H9 (cell line): ENCODE measurements around the gene BRAT1. TPM values are rescaled to one million over a fixed set of nuclear protein-coding genes. Genes with fewer than 3 reads are reported as not detected.

Experiments
- DNase-seq: peaks from one replicate; pipeline ENCODE4 v3.0.0-alpha.2; 2017
- H2AFZ ChIP-seq: one replicate; pipeline ENCODE4 v1.6.1; 2013; ENCODE audit warnings: mild to moderate bottlenecking, low read length, control low read depth, moderate library complexity
- H2AK5ac ChIP-seq: 2 replicates; pipeline ENCODE4 v1.6.1; 2013; ENCODE audit warnings: low read length, control low read depth, mixed read lengths; ENCODE audit not compliant: insufficient read length
- H2BK120ac ChIP-seq: one replicate; pipeline ENCODE4 v1.6.1; 2013; ENCODE audit warnings: low read depth, mild to moderate bottlenecking, low read length, control low read depth, inconsistent platforms; ENCODE audit not compliant: poor library complexity, severe bottlenecking
- H2BK12ac ChIP-seq: 2 replicates; pipeline ENCODE4 v1.6.1; 2013; ENCODE audit warnings: low read length, control low read depth, mixed read lengths, low read depth; ENCODE audit not compliant: insufficient read length
- H2BK15ac ChIP-seq: 2 replicates; pipeline ENCODE4 v1.6.1; 2013; ENCODE audit warnings: low read depth, low read length, control low read depth
- H2BK20ac ChIP-seq: one replicate; pipeline ENCODE4 v1.6.1; 2013; ENCODE audit warnings: low read depth, mild to moderate bottlenecking, low read length, control low read depth, inconsistent platforms; ENCODE audit not compliant: poor library complexity, severe bottlenecking
- H2BK5ac ChIP-seq: 2 replicates; pipeline ENCODE4 v1.6.1; 2013; ENCODE audit warnings: low read length, control low read depth, mixed read lengths; ENCODE audit not compliant: insufficient read length
- H3K14ac ChIP-seq: 2 replicates; pipeline ENCODE4 v1.6.1; 2013; ENCODE audit warnings: low read length, control low read depth; ENCODE audit not compliant: insufficient read depth
- H3K18ac ChIP-seq: 2 replicates; pipeline ENCODE4 v1.6.1; 2013; ENCODE audit warnings: low read depth, mild to moderate bottlenecking, mixed read lengths, low read length, control low read depth; ENCODE audit not compliant: insufficient read length
- H3K23ac ChIP-seq: 2 replicates; pipeline ENCODE4 v1.6.1; 2013; ENCODE audit warnings: low read length, control low read depth, mixed read lengths, low read depth; ENCODE audit not compliant: insufficient read length
- H3K23me2 ChIP-seq: 2 replicates; pipeline ENCODE4 v1.6.1; 2013; ENCODE audit warnings: low read depth, mild to moderate bottlenecking, mixed read lengths, low read length, control low read depth; ENCODE audit not compliant: insufficient read length, poor library complexity, severe bottlenecking
- H3K27ac ChIP-seq: 2 replicates; pipeline ENCODE4 v1.5.1; 2013; ENCODE audit warnings: low read length, control low read depth, mixed read lengths, low read depth; ENCODE audit not compliant: insufficient read length
- H3K27me3 ChIP-seq: 2 replicates; pipeline ENCODE4 v1.6.1; 2013; ENCODE audit warnings: low read length, control low read depth, inconsistent platforms; ENCODE audit not compliant: insufficient read depth
- H3K4ac ChIP-seq: 2 replicates; pipeline ENCODE4 v1.6.1; 2013; ENCODE audit warnings: low read depth, mild to moderate bottlenecking, control low read depth, inconsistent platforms, low read length, moderate library complexity
- H3K4me1 ChIP-seq: 2 replicates; pipeline ENCODE4 v1.6.1; 2013; ENCODE audit warnings: low read length, control low read depth, inconsistent platforms; ENCODE audit not compliant: insufficient read depth
- H3K4me2 ChIP-seq: 2 replicates; pipeline ENCODE4 v1.6.1; 2013; ENCODE audit warnings: low read length, control low read depth, mixed read lengths; ENCODE audit not compliant: insufficient read length, insufficient read depth
- H3K56ac ChIP-seq: 2 replicates; pipeline ENCODE4 v1.6.1; 2013; ENCODE audit warnings: low read depth, mild to moderate bottlenecking, mixed read lengths, low read length, control low read depth; ENCODE audit not compliant: insufficient read length
- H3K79me1 ChIP-seq: 2 replicates; pipeline ENCODE4 v1.6.1; 2013; ENCODE audit warnings: low read depth, mild to moderate bottlenecking, moderate library complexity, low read length, control low read depth, inconsistent platforms; ENCODE audit not compliant: insufficient read depth, poor library complexity, severe bottlenecking
- H3K79me2 ChIP-seq: 2 replicates; pipeline ENCODE4 v1.6.1; 2013; ENCODE audit warnings: low read length, control low read depth, inconsistent platforms; ENCODE audit not compliant: insufficient read depth
- H3K9ac ChIP-seq: 2 replicates; pipeline ENCODE4 v1.6.1; 2013; ENCODE audit warnings: low read length, control low read depth, mixed read lengths; ENCODE audit not compliant: insufficient read length; ENCODE audit errors: extremely low read depth
- H3K9me3 ChIP-seq: one replicate; pipeline ENCODE4 v1.6.1; 2013; ENCODE audit warnings: low read depth, low read length, inconsistent platforms; ENCODE audit not compliant: control insufficient read depth
- H3T11ph ChIP-seq: one replicate; pipeline ENCODE4 v1.6.1; 2013; ENCODE audit warnings: mild to moderate bottlenecking, low read length, control low read depth, inconsistent platforms
- H4K20me1 ChIP-seq: one replicate; pipeline ENCODE4 v1.6.1; 2013; ENCODE audit not compliant: control insufficient read depth, insufficient read length, insufficient read depth
- H4K5ac ChIP-seq: 2 replicates; pipeline ENCODE4 v1.6.1; 2013; ENCODE audit warnings: low read depth, mild to moderate bottlenecking, mixed read lengths, low read length, control low read depth; ENCODE audit not compliant: insufficient read length
- H4K8ac ChIP-seq: replicated peaks from 2 replicates; pipeline ENCODE4 v1.6.1; 2013; ENCODE audit warnings: low read length, control low read depth, mixed read lengths, low read depth; ENCODE audit not compliant: insufficient read length
- H4K91ac ChIP-seq: 2 replicates; pipeline ENCODE4 v1.6.1; 2013; ENCODE audit warnings: low read depth, mild to moderate bottlenecking, moderate library complexity, mixed read lengths, low read length, control low read depth; ENCODE audit not compliant: insufficient read length
- H3K27ac Mint-ChIP-seq, 3 experiments: 2 replicates in 2 of 3; 3 replicates in 1 of 3; pipeline ENCODE4 v1.8.0; 2020 to 2021; ENCODE audit warnings: mixed read lengths in 3 of 3, mild to moderate bottlenecking in 1 of 3, moderate library complexity in 1 of 3
- H3K27me3 Mint-ChIP-seq: 2 replicates; pipeline ENCODE4 v1.8.0; 2021; ENCODE audit warnings: low read depth, mild to moderate bottlenecking, moderate library complexity, mixed read lengths
- H3K36me3 Mint-ChIP-seq, 3 experiments: 2 replicates in 2 of 3; 3 replicates in 1 of 3; pipeline ENCODE4 v1.8.0; 2020 to 2021; ENCODE audit warnings: low read depth in 3 of 3, mixed read lengths in 3 of 3; ENCODE audit not compliant: insufficient read depth in 1 of 3
- H3K4me1 Mint-ChIP-seq, 2 experiments: 2 replicates each; pipeline ENCODE4 v1.8.0; 2020; ENCODE audit warnings: mixed read lengths in 2 of 2
- H3K4me3 Mint-ChIP-seq, 2 experiments: 2 replicates in 1 of 2; 3 replicates in 1 of 2; pipeline ENCODE4 v1.8.0; 2020 to 2021; ENCODE audit warnings: mild to moderate bottlenecking in 2 of 2, mixed read lengths in 2 of 2, moderate library complexity in 1 of 2
- H3K9me3 Mint-ChIP-seq, 2 experiments: 2 replicates in 1 of 2; 3 replicates in 1 of 2; pipeline ENCODE4 v1.8.0; 2020; ENCODE audit warnings: mild to moderate bottlenecking in 2 of 2, mixed read lengths in 2 of 2, moderate library complexity in 1 of 2
- WGBS: extraction: QIAGEN DNeasy Blood & Tissue Kit; methylation state at CpG from one replicate; pipeline ENCODE4 v1.1.7; 2013; ENCODE audit warnings: missing lambda C conversion rate, low lambda C conversion rate, mixed read lengths; ENCODE audit not compliant: insufficient read length; ENCODE audit errors: extremely low coverage; 5-methylcytosine and 5-hydroxymethylcytosine counted together
- total RNA-seq: library from RNA; stranded (reverse); gene quantifications from 2 replicates; pipeline ENCODE4 v1.2.1, GENCODE V29; 2021
- TF ChIP-seq, protein P1 (sequence below): fragments of 200-600 bp; sonication (generic); conservative IDR thresholded peaks from 3 replicates; pipeline ENCODE4 v1.8.0; 2021; ENCODE audit warnings: antibody characterized with exemption, mild to moderate bottlenecking

BRAT1 gene
- total RNA-seq, 1 experiment from 2014 or later: 41.2 TPM

DNA sequence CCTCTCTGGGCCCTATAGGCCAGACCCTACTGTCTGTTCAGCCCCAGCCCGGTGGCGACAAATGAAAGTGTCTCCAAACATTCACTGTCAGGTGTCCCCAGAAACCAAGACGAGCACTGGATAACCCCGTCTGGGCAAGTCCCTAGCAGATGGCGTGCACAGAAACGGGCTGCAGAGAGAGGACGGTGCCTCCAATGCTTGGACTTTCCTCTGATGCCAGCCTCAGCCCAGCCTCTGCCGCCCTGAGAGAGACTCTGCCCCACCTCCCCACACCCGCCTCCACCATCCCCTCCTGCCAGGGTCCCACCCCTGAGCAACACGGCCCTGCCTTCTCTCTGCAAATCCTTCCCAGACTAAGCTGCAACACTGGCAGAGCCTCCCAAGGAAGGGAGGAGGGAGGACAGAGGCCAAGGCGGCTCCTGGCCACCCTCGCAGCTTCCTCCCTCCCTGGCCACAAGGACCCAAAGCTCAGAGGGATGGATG is 43.1 kb downstream of the BRAT1 start:
- Histone ChIP-seq H4K20me1 (no peaks in the 10 kb centered on the region), H2AFZ (no peak overlapping the region), H2BK120ac (no peak overlapping the region), H3T11ph (no peak overlapping the region), H3K9me3 (no peaks in the 10 kb centered on the region), H4K91ac (no peak overlapping the region), H3K4me2 (no peak overlapping the region), H2BK5ac (no peak overlapping the region), H3K9ac (no peak overlapping the region), H3K23ac (no peak overlapping the region), H3K14ac (no peak overlapping the region; the same call in 1 of the 2 replicates), H4K8ac (no peak overlapping the region), H4K5ac (no peak overlapping the region), H3K27ac (no peak overlapping the region), H3K79me2 (no peaks in the 10 kb centered on the region), H3K4me1 (no peaks in the 10 kb centered on the region; the same call in 1 of the 2 replicates), H3K27me3 (no peaks in the 10 kb centered on the region), H2BK12ac (no peak overlapping the region), H2AK5ac (no peak overlapping the region), H3K56ac (no peak overlapping the region), H3K18ac (no peak overlapping the region), H2BK15ac (no peak overlapping the region), H3K4ac (no peak overlapping the region), H2BK20ac (no peak overlapping the region), H3K23me2 (no peaks in the 10 kb centered on the region), H3K79me1 (no peaks in the 10 kb centered on the region)
- H3K36me3 Mint-ChIP-seq: no peaks in the 10 kb centered on the region
- TF ChIP-seq, protein P1, sequence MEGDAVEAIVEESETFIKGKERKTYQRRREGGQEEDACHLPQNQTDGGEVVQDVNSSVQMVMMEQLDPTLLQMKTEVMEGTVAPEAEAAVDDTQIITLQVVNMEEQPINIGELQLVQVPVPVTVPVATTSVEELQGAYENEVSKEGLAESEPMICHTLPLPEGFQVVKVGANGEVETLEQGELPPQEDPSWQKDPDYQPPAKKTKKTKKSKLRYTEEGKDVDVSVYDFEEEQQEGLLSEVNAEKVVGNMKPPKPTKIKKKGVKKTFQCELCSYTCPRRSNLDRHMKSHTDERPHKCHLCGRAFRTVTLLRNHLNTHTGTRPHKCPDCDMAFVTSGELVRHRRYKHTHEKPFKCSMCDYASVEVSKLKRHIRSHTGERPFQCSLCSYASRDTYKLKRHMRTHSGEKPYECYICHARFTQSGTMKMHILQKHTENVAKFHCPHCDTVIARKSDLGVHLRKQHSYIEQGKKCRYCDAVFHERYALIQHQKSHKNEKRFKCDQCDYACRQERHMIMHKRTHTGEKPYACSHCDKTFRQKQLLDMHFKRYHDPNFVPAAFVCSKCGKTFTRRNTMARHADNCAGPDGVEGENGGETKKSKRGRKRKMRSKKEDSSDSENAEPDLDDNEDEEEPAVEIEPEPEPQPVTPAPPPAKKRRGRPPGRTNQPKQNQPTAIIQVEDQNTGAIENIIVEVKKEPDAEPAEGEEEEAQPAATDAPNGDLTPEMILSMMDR: no peak
- H3K27ac Mint-ChIP-seq: no peak overlapping the region
- H3K4me3 Mint-ChIP-seq: no peak overlapping the region; a peak in 1 of 5 replicates
- H3K4me1 Mint-ChIP-seq: peaks cover 19 to 36% of the 10 kb centered on the region in 2 experiments
- H3K27me3 Mint-ChIP-seq: peaks cover 3% of the 10 kb centered on the region
- no CpG with 5 or more reads among the region's 12 CpGs for WGBS
- H3K9me3 Mint-ChIP-seq: no peaks in the 10 kb centered on the region; a peak in 1 of 5 replicates
- DNase-seq: no peak
